Putamen (tissue), 1 donor: ENCODE data around the gene SAMD8.
A peak's percentile ranks its signal among the peaks of the same experiment; 100 is the strongest.

Source experiments
- DNase-seq: peaks from one replicate; pipeline ENCODE4 v3.0.0-alpha.2; 2016; ENCODE audit warnings: low spot score

The SAMD8 gene

GRCh38 chr10:75223507-75223906, 112.1 kb downstream of the SAMD8 start:
- DNase-seq = no peak

GRCh38 chr10:75226095-75226494, 114.6 kb downstream of the SAMD8 start:
- no peak for DNase-seq

GRCh38 chr10:75226656-75227055, 115.2 kb downstream of the SAMD8 start:
- DNase-seq = no peak

DNA sequence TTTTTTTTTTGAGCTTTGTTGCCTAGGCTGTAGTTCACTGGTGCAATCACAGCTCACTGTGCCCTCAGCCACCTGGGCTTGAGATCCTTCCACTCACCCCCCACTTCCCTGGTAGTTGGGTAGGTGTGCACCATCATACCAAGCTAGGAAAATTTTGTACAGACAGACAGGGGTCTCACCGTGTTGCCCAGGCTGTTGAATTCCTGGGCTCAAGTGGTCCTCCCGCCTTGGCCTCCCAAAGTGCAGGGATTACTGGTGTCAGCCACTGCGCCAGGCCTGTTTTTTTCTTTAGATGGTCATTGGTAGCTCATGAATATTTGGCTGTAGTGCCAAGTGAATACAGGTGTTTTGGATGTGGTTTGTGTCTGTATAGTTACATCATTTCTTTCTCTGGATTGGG, 116.8 kb downstream of the SAMD8 start:
- DNase-seq = no peak

DNA sequence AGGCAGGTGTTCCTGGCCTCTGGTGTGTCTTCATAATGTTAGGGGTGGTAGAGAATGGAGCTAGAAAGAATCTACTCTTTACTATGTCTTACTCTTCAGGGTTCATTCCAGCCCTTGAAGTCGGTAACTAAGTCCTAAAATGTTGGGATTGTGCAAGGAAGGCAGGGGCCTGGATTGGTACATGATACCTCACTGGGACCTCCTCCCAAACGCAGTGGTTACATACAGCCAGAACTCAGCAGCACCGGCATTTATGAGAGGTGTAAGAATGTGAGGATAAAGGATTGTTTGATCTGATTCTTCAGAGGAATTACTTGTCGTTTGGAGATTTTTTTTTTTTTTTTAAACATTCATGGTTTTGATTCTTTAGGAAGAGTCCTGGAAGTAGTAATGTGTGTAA, 117.4 kb downstream of the SAMD8 start:
- no peak for DNase-seq

GRCh38 chr10:75229971-75230370, 118.5 kb downstream of the SAMD8 start:
- no peak for DNase-seq

DNA sequence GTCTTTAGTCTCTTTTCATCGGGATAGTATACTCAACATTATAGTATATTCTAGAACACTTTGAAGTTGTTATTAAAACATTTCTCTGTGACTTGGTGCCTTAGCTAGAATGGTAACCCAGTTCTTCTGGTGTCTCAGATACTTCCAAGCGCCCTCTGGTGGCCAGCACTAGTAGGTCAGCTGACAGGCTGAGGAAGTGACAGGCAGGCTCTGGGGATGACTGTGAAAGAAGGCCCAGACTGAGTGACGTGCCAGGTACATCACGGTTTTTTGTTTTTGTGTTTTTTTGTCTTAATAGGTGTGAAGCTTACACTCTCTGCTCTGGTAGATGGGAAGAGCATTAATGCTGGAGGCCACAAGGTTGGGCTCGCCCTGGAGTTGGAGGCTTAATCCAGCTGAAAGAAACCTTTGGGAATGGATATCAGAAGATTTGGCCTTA, 119.2 kb downstream of the SAMD8 start:
- peak; percentile 81 for DNase-seq
